B cell (primary cell): ENCODE data around the gene ATXN1. TPM values are rescaled to one million over a fixed set of nuclear protein-coding genes. Genes with fewer than 3 reads are reported as not detected.

Experiments
- ATAC-seq: fragments of 200-7000 bp; cut with Tn5 transposase; one replicate; pipeline ENCODE4 v1.10.0; 2021; ENCODE audit warnings: low read depth, mild to moderate bottlenecking, moderate number of reproducible peaks, moderate library complexity
- CTCF ChIA-PET: fragments of 350-600 bp; sonication (Branson Sonifier 250); formaldehyde crosslinking; loops from one replicate; lab custom pipeline; 2021; ENCODE audit warnings: antibody characterized with exemption, inconsistent platforms; lab: Charles Lee
- POLR2A ChIA-PET: fragments of 350-600 bp; sonication (Branson Sonifier 250); formaldehyde crosslinking; loops from one replicate; lab custom pipeline; 2021; ENCODE audit warnings: antibody characterized with exemption; lab: Charles Lee
- DNase-seq: peaks from one replicate; pipeline ENCODE4 v3.0.0; 2013
- H2AFZ ChIP-seq: 2 replicates; pipeline ENCODE4 v1.6.1; 2012; ENCODE audit warnings: mild to moderate bottlenecking, low read depth, low read length; ENCODE audit not compliant: insufficient read depth, poor library complexity, severe bottlenecking
- H3K27ac ChIP-seq, 2 donors: 1 replicate in 1 of 2; 2 replicates in 1 of 2; pipeline ENCODE4 v1.5.1; 2012 to 2013; ENCODE audit warnings: low read length in 2 of 2, mild to moderate bottlenecking in 2 of 2, moderate library complexity in 1 of 2
- H3K27me3 ChIP-seq, 4 experiments: fragments of 200-600 bp in 1 of 4; sonication (generic) in 1 of 4; replicated peaks in 1 of 4; 1 replicate in 2 of 4; 2 replicates in 2 of 4; pipeline versions ENCODE4 v1.6.1 to v1.7.0; 2013 to 2016; ENCODE audit warnings: low read length in 3 of 4, mild to moderate bottlenecking in 2 of 4, mixed read lengths in 1 of 4, moderate library complexity in 1 of 4; ENCODE audit not compliant: insufficient read depth in 4 of 4, control insufficient read depth in 3 of 4; ENCODE audit errors: control extremely low read depth in 1 of 4
- H3K36me3 ChIP-seq, 2 experiments: replicated peaks in 1 of 2; 1 replicate in 1 of 2; 2 replicates in 1 of 2; pipeline versions ENCODE4 v1.6.1 to v1.7.1; 2013; ENCODE audit warnings: low read length in 1 of 2; ENCODE audit not compliant: insufficient read depth in 2 of 2, control insufficient read depth in 1 of 2; ENCODE audit errors: control extremely low read depth in 1 of 2, extremely low read depth in 1 of 2
- H3K4me1 ChIP-seq, 2 donors: fragments of 200-600 bp in 1 of 2; sonication (generic) in 1 of 2; 1 replicate in 1 of 2; 2 replicates in 1 of 2; pipeline versions ENCODE4 v1.5.1 to v1.6.1; 2013 to 2017; ENCODE audit warnings: low read length in 2 of 2; ENCODE audit not compliant: control insufficient read depth in 2 of 2, insufficient read depth in 2 of 2
- H3K4me2 ChIP-seq: replicated peaks from 2 replicates; pipeline ENCODE3; 2012; ENCODE audit warnings: mild to moderate bottlenecking, low read depth, low read length; ENCODE audit not compliant: poor library complexity, severe bottlenecking
- H3K4me3 ChIP-seq, 5 experiments: fragments of 200-600 bp in 1 of 5; sonication (generic) in 1 of 5; 1 replicate in 3 of 5; 2 replicates in 2 of 5; pipeline versions ENCODE4 v1.5.1 to v1.7.0; 2011 to 2016; ENCODE audit warnings: low read length in 4 of 5, mild to moderate bottlenecking in 4 of 5, low read depth in 2 of 5, control low read depth in 1 of 5, moderate library complexity in 1 of 5; ENCODE audit not compliant: insufficient read depth in 1 of 5; ENCODE audit errors: control extremely low read depth in 1 of 5, extremely low read depth in 1 of 5
- H3K79me2 ChIP-seq: fragments of 200-600 bp; sonication (generic); one replicate; pipeline ENCODE4 v1.6.0; 2016; ENCODE audit warnings: low read length; ENCODE audit not compliant: control insufficient read depth, insufficient read depth
- H3K9ac ChIP-seq: fragments of 200-600 bp; sonication (generic); 2 replicates; pipeline ENCODE4 v1.6.1; 2017; ENCODE audit warnings: mild to moderate bottlenecking, low read length, moderate library complexity
- H3K9me3 ChIP-seq, 3 donors: one replicate each; pipeline versions ENCODE4 v1.6.1 to v1.7.1; 2013; ENCODE audit warnings: low read length in 2 of 3; ENCODE audit not compliant: control insufficient read depth in 2 of 3, insufficient read depth in 1 of 3; ENCODE audit errors: control extremely low read depth in 1 of 3
- H4K20me1 ChIP-seq: 2 replicates; pipeline ENCODE4 v1.6.0; 2012; ENCODE audit warnings: mild to moderate bottlenecking, low read length; ENCODE audit not compliant: insufficient read depth, control insufficient read depth, poor library complexity, severe bottlenecking
- H3K27ac Mint-ChIP-seq: one replicate; pipeline ENCODE4 v1.8.0; 2021; ENCODE audit warnings: mixed read lengths
- H3K27me3 Mint-ChIP-seq: one replicate; pipeline ENCODE4 v1.8.0; 2021; ENCODE audit warnings: mixed read lengths
- H3K4me1 Mint-ChIP-seq: one replicate; pipeline ENCODE4 v1.8.0; 2021; ENCODE audit warnings: mixed read lengths
- H3K4me3 Mint-ChIP-seq: one replicate; pipeline ENCODE4 v1.8.0; 2021; ENCODE audit warnings: mixed read lengths
- H3K9me3 Mint-ChIP-seq: one replicate; pipeline ENCODE4 v1.8.0; 2022; ENCODE audit warnings: mixed read lengths; ENCODE audit not compliant: insufficient read depth
- CTCF ChIP-seq: fragments of 200-600 bp; IDR thresholded peaks from one replicate; pipeline ENCODE4 v1.8.0; 2022; ENCODE audit warnings: antibody characterized with exemption, mild to moderate bottlenecking
- EZH2 ChIP-seq: IDR thresholded peaks from 2 replicates; pipeline ENCODE4 v1.6.1; 2012; ENCODE audit warnings: borderline replicate concordance, low read depth, mild to moderate bottlenecking, moderate library complexity, low read length; ENCODE audit not compliant: insufficient read depth, poor library complexity, severe bottlenecking
- WGBS: methylation state at CpG from one replicate; pipeline ENCODE4 v1.1.5; 2013; ENCODE audit warnings: missing lambda C conversion rate; ENCODE audit not compliant: insufficient coverage; 5-methylcytosine and 5-hydroxymethylcytosine counted together
- intact Hi-C: fragments of 100-400 bp; cut with micrococcal nuclease; formaldehyde crosslinking; loops from one replicate; pipeline ENCODE4 v1.10.0; 2022
- polyA plus RNA-seq: library from polyadenylated mRNA; depleted of rRNA; stranded (reverse); fragments of >200 nt; gene quantifications from 2 replicates; pipeline ENCODE4 v1.2.3, GENCODE V29; 2012
- total RNA-seq, 2 donors: library from RNA; stranded (reverse); fragments of 120-200 nt in 1 of 2; gene quantifications; 1 replicate in 1 of 2; 2 replicates in 1 of 2; pipeline versions ENCODE4 v1.2.3 to v1.2.4, GENCODE V29; 2013 to 2022

ATXN1 gene
- total and polyA plus RNA-seq, 2 donors (not counting 1 experiment from before 2014, with no cell fraction given), result 5.7 to 63.8 TPM

DNA sequence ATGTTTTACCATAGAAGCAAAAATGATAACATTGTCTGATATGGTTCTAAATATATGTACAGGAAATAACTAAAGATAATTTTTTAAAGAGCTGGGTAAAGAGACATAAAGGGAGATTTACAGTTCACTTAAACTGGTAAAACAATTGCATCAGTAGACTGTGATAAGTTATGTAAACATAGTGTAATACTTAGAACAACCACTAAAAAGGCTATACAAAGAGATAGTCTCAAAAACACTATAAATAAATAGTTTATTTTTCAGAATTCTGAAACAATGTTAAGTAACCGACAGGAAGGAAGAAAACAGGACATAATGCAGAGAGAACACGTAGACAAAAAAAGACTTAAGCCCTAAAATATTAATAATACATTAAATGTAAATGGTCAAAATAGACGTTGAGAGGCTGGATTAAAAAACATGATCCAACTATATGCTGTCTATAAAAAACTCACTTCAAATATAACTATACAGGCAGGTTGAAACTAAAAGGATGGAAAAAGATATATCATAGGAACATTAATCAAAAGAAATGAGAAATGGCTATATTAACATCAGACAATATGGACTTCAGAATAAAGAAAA is 32.7 kb upstream of the ATXN1 start:
- no peak overlapping the region for H2AFZ ChIP-seq
- ChIA-PET CTCF (no interaction called here), POLR2A (no interaction called here)
- no CpG with 5 or more reads among the region's 3 CpGs for WGBS
- peaks cover 2% of the 10 kb centered on the region for H3K9me3 Mint-ChIP-seq
- no peak overlapping the region for H3K9ac ChIP-seq
- TF ChIP-seq EZH2, result no peak
- TF ChIP-seq CTCF, result no peak
- H3K36me3 ChIP-seq, result no peaks in the 10 kb centered on the region
- no peaks in the 10 kb centered on the region for H4K20me1 ChIP-seq
- H3K27ac Mint-ChIP-seq, result no peak overlapping the region
- no peaks in the 10 kb centered on the region for H3K4me1 Mint-ChIP-seq
- peaks cover 7% of the 10 kb centered on the region for H3K27me3 Mint-ChIP-seq
- ATAC-seq, result no peak
- H3K27ac ChIP-seq, result no peak overlapping the region
- H3K9me3 ChIP-seq, result peaks cover 0 to 5% (median 0%) of the 10 kb centered on the region in 3 donors
- no peak for DNase-seq
- intact Hi-C loops, result no loop called here
- no peak overlapping the region for H3K4me3 ChIP-seq
- no peaks in the 10 kb centered on the region for H3K27me3 ChIP-seq
- H3K4me1 ChIP-seq, result no peaks in the 10 kb centered on the region
- H3K79me2 ChIP-seq, result no peaks in the 10 kb centered on the region
- no peak overlapping the region for H3K4me2 ChIP-seq
- H3K4me3 Mint-ChIP-seq, result no peak overlapping the region

- Mint-ChIP-seq H3K27me3 (peaks cover 3% of the 10 kb centered on the region), H3K9me3 (peaks cover 2% of the 10 kb centered on the region), H3K4me1 (no peaks in the 10 kb centered on the region), H3K4me3 (no peak overlapping the region), H3K27ac (no peak overlapping the region)
- Histone ChIP-seq H3K36me3 (no peaks in the 10 kb centered on the region), H3K4me1 (no peaks in the 10 kb centered on the region), H2AFZ (no peak overlapping the region), H3K4me2 (no peak overlapping the region), H3K9me3 (peaks cover 0 to 11% (median 0%) of the 10 kb centered on the region in 3 donors), H3K79me2 (no peaks in the 10 kb centered on the region), H3K4me3 (no peak overlapping the region), H4K20me1 (no peaks in the 10 kb centered on the region), H3K9ac (no peak overlapping the region), H3K27ac (no peak overlapping the region), H3K27me3 (no peaks in the 10 kb centered on the region)
- 100% methylated on average over 1 of the region's 2 CpGs for WGBS
- DNase-seq (no peak), ATAC-seq (no peak)
- intact Hi-C loops, result no loop called here
- TF ChIP-seq CTCF (no peak), EZH2 (no peak)
- ChIA-PET CTCF (no interaction called here), POLR2A (no interaction called here)
Observed at GRCh38 chr6:16789329-16790038, 28.2 kb upstream of the ATXN1 start.
